SK-N-SH (cell line): ENCODE measurements around the gene KY. TPM values are rescaled to one million over a fixed set of nuclear protein-coding genes. Genes with fewer than 3 reads are reported as not detected.

Source experiments
- CTCF ChIA-PET: fragments of 300-600, 350-600 bp; formaldehyde crosslinking; extraction: SDS; loops from one replicate; lab custom pipeline; 2021; lab: Yijun Ruan, JAX
- POLR2A ChIA-PET: fragments of 350-600 bp; sonication (Branson Sonifier 250); formaldehyde crosslinking; extraction: SDS; loops from one replicate; lab custom pipeline; 2020; ENCODE audit warnings: antibody characterized with exemption, inconsistent platforms; lab: Yijun Ruan, JAX
- DNase-seq: peaks from one replicate; pipeline ENCODE4 v3.0.0; 2012
- H2AFZ ChIP-seq: fragments of 200-600 bp; sonication (generic); 2 replicates; pipeline ENCODE4 v1.8.1; 2016; ENCODE audit warnings: antibody characterized with exemption, mild to moderate bottlenecking, low read depth
- H3F3A ChIP-seq: fragments of 200-600 bp; sonication (generic); replicated peaks from 2 replicates; pipeline ENCODE3; 2016; ENCODE audit warnings: antibody characterized with exemption, mild to moderate bottlenecking; ENCODE audit not compliant: insufficient read depth
- H3K27ac ChIP-seq, 2 experiments: fragments of 200-500 bp in 1 of 2; fragments of 200-600 bp in 1 of 2; sonication (Bioruptor generic) in 1 of 2; sonication (generic), shearing (Covaris generic) in 1 of 2; 2 replicates each; pipeline versions ENCODE4 v1.5.1 to v1.6.1; 2014 to 2016; ENCODE audit warnings: low read depth in 2 of 2, inconsistent platforms in 1 of 2, low read length in 1 of 2, mild to moderate bottlenecking in 1 of 2, mixed read lengths in 1 of 2
- H3K27me3 ChIP-seq: fragments of 200-600 bp; sonication (generic), shearing (Covaris generic); 2 replicates; pipeline ENCODE4 v1.6.1; 2016; ENCODE audit warnings: mixed run types; ENCODE audit not compliant: insufficient read depth
- H3K36me3 ChIP-seq, 2 experiments: fragments of 200-500 bp in 1 of 2; fragments of 200-600 bp in 1 of 2; sonication (Bioruptor generic) in 1 of 2; sonication (generic) in 1 of 2; replicated peaks in 1 of 2; 2 replicates each; pipeline versions ENCODE3 to v1.5.1; 2014 to 2016; ENCODE audit warnings: low read length in 1 of 2, mild to moderate bottlenecking in 1 of 2; ENCODE audit not compliant: insufficient read depth in 2 of 2, control insufficient read depth in 1 of 2
- H3K4me1 ChIP-seq, 2 experiments: fragments of 200-500 bp in 1 of 2; fragments of 200-600 bp in 1 of 2; sonication (Bioruptor generic) in 1 of 2; sonication (generic), shearing (Covaris generic) in 1 of 2; 2 replicates each; pipeline versions ENCODE4 v1.5.1 to v1.6.1; 2014 to 2016; ENCODE audit warnings: low read depth in 1 of 2, low read length in 1 of 2, mixed run types in 1 of 2; ENCODE audit not compliant: insufficient read depth in 2 of 2, control insufficient read depth in 1 of 2
- H3K4me2 ChIP-seq: fragments of 200-600 bp; sonication (generic), shearing (Covaris generic); 2 replicates; pipeline ENCODE4 v1.6.1; 2017; ENCODE audit warnings: mixed run types
- H3K4me3 ChIP-seq, 2 experiments: fragments of 200-500 bp in 1 of 2; fragments of 200-600 bp in 1 of 2; sonication (Bioruptor generic) in 1 of 2; sonication (generic), shearing (Covaris generic) in 1 of 2; 2 replicates each; pipeline versions ENCODE4 v1.5.1 to v1.8.1; 2014 to 2016; ENCODE audit warnings: low read depth in 2 of 2, inconsistent platforms in 1 of 2, low read length in 1 of 2, mild to moderate bottlenecking in 1 of 2, mixed read lengths in 1 of 2, moderate library complexity in 1 of 2
- H3K79me2 ChIP-seq: fragments of 200-600 bp; sonication (generic); 2 replicates; pipeline ENCODE4 v1.8.1; 2017; ENCODE audit warnings: mild to moderate bottlenecking; ENCODE audit not compliant: insufficient read depth
- H3K9ac ChIP-seq: fragments of 200-600 bp; sonication (generic); 2 replicates; pipeline ENCODE4 v1.6.1; 2017; ENCODE audit warnings: mixed run types
- H3K9me2 ChIP-seq: fragments of 200-600 bp; sonication (generic); 2 replicates; pipeline ENCODE4 v1.6.1; 2017; ENCODE audit warnings: mixed run types
- H3K9me3 ChIP-seq: fragments of 200-600 bp; sonication (generic); 2 replicates; pipeline ENCODE4 v1.6.1; 2017; ENCODE audit warnings: mixed run types, mild to moderate bottlenecking, moderate library complexity
- H4K20me1 ChIP-seq: fragments of 200-600 bp; sonication (generic); 2 replicates; pipeline ENCODE4 v1.6.1; 2017; ENCODE audit warnings: mild to moderate bottlenecking, mixed run types; ENCODE audit not compliant: insufficient read depth
- EP300 ChIP-seq, 2 experiments: IDR thresholded peaks; 2 replicates each; pipeline versions ENCODE4 v1.4.0 to v1.6.1; 2012; ENCODE audit warnings: borderline replicate concordance in 1 of 2, low read depth in 1 of 2, low read length in 1 of 2
- EZH2phosphoT487 ChIP-seq: fragments of 200-600 bp; sonication (generic); IDR thresholded peaks from 2 replicates; pipeline ENCODE4 v1.6.1; 2017; ENCODE audit warnings: low read depth, mixed run types, mild to moderate bottlenecking, antibody characterized with exemption, moderate library complexity, borderline replicate concordance
- FOSL2 ChIP-seq: IDR thresholded peaks from 2 replicates; pipeline ENCODE4 v1.4.0; 2012; ENCODE audit warnings: low read depth, mild to moderate bottlenecking, moderate library complexity, borderline replicate concordance
- FOXJ3 ChIP-seq: sonication (generic); formaldehyde crosslinking; IDR thresholded peaks from 2 replicates; pipeline ENCODE4 v1.5.1; 2020; ENCODE audit warnings: mild to moderate bottlenecking, missing genetic modification reagents
- GATA2 ChIP-seq: sonication (generic); formaldehyde crosslinking; IDR thresholded peaks from 2 replicates; pipeline ENCODE4 v1.5.0; 2020; ENCODE audit warnings: mild to moderate bottlenecking, missing genetic modification reagents
- JUND ChIP-seq: IDR thresholded peaks from 2 replicates; pipeline ENCODE4 v1.4.0; 2012
- MEF2A ChIP-seq: IDR thresholded peaks from 2 replicates; pipeline ENCODE4 v1.4.0; 2012; ENCODE audit warnings: low read depth, borderline replicate concordance
- MXI1 ChIP-seq: IDR thresholded peaks from 2 replicates; pipeline ENCODE4 v1.6.1; 2012; ENCODE audit warnings: mild to moderate bottlenecking, low read depth, low read length, improper control_type of control experiment
- NRF1 ChIP-seq: IDR thresholded peaks from 2 replicates; pipeline ENCODE4 v1.6.1; 2012; ENCODE audit warnings: low read depth, mild to moderate bottlenecking, low read length
- RCOR1 ChIP-seq: fragments of 150-350 bp; IDR thresholded peaks from 2 replicates; pipeline ENCODE4 v1.6.1; 2017; ENCODE audit warnings: antibody characterized with exemption, low read length
- RXRA ChIP-seq: IDR thresholded peaks from 2 replicates; pipeline ENCODE4 v1.4.0; 2012; ENCODE audit warnings: low read depth, mild to moderate bottlenecking, borderline replicate concordance
- SMC3 ChIP-seq: IDR thresholded peaks from 2 replicates; pipeline ENCODE4 v1.6.1; 2012; ENCODE audit warnings: low read depth, low read length, improper control_type of control experiment
- WGBS: methylation state at CpG from one replicate; pipeline ENCODE4 v1.1.6; 2017; ENCODE audit warnings: low lambda C conversion rate; 5-methylcytosine and 5-hydroxymethylcytosine counted together
- polyA plus RNA-seq, 3 experiments: library from polyadenylated mRNA; depleted of rRNA; stranded (reverse); fragments of >200 nt; gene quantifications; 2 replicates each; pipeline ENCODE4 v1.2.3, GENCODE V29; 2012
- TF ChIP-seq, protein P1 (sequence below): IDR thresholded peaks from 2 replicates; pipeline ENCODE4 v1.4.0; 2012; ENCODE audit warnings: low read depth
- TF ChIP-seq, protein P2 (sequence below): IDR thresholded peaks from 2 replicates; pipeline ENCODE4 v1.4.0; 2012; ENCODE audit warnings: low read depth, borderline replicate concordance
- TF ChIP-seq, protein P3 (sequence below): IDR thresholded peaks from 2 replicates; pipeline ENCODE4; 2012

The KY gene
- polyA plus RNA-seq, 1 of the 3 experiments (the other 2 are of a cell fraction), result 2.4 TPM

DNA sequence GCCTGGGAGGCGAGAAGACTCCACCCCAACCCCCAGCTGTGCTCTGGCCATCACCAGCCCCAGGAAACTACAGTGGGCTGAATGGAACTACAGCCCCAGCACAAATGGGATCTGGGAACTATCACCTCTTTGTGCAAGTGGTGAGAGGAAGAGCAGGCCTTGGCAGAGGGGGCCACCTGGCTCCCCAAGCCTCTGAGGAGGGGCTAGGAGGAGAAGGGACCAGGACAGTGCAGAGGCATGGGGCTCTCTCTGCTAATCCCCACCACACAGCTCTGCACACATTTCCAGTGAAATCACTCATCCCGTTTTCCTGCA lies 31.6 kb downstream of the KY start:
- Histone ChIP-seq H3K4me3 (no peak overlapping the region), H3K27me3 (no peaks in the 10 kb centered on the region), H3K9me2 (no peaks in the 10 kb centered on the region), H3K4me1 (peaks cover 0 to 22% of the 10 kb centered on the region in 2 experiments; a peak in 1 of 4 replicates), H3K9me3 (no peaks in the 10 kb centered on the region), H4K20me1 (no peaks in the 10 kb centered on the region)
- POLR2A ChIA-PET, result no interaction called here
- TF ChIP-seq, protein P1, sequence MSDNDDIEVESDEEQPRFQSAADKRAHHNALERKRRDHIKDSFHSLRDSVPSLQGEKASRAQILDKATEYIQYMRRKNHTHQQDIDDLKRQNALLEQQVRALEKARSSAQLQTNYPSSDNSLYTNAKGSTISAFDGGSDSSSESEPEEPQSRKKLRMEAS, result no peak
- TF ChIP-seq NRF1 (no peak), EZH2phosphoT487 (no peak), SMC3 (no peak), FOXJ3 (CRISPR knock-in tag) (no peak), MEF2A (no peak), MXI1 (no peak), JUND (no peak), RCOR1 (no peak), EP300 (IDR thresholded peaks at IDR 0.05; ENCODE audit: borderline replicate concordance in 1 of 2, low read depth in 1 of 2, low read length in 1 of 2) (no peak), FOSL2 (no peak), RXRA (no peak)
- TF ChIP-seq, protein P2, sequence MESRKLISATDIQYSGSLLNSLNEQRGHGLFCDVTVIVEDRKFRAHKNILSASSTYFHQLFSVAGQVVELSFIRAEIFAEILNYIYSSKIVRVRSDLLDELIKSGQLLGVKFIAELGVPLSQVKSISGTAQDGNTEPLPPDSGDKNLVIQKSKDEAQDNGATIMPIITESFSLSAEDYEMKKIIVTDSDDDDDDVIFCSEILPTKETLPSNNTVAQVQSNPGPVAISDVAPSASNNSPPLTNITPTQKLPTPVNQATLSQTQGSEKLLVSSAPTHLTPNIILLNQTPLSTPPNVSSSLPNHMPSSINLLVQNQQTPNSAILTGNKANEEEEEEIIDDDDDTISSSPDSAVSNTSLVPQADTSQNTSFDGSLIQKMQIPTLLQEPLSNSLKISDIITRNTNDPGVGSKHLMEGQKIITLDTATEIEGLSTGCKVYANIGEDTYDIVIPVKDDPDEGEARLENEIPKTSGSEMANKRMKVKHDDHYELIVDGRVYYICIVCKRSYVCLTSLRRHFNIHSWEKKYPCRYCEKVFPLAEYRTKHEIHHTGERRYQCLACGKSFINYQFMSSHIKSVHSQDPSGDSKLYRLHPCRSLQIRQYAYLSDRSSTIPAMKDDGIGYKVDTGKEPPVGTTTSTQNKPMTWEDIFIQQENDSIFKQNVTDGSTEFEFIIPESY, result no peak
- TF ChIP-seq, protein P3, sequence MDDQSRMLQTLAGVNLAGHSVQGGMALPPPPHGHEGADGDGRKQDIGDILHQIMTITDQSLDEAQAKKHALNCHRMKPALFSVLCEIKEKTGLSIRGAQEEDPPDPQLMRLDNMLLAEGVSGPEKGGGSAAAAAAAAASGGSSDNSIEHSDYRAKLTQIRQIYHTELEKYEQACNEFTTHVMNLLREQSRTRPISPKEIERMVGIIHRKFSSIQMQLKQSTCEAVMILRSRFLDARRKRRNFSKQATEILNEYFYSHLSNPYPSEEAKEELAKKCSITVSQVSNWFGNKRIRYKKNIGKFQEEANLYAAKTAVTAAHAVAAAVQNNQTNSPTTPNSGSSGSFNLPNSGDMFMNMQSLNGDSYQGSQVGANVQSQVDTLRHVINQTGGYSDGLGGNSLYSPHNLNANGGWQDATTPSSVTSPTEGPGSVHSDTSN, result no peak
- TF ChIP-seq, all 33 proteins: peak for 0
- no peak overlapping the region for H2AFZ ChIP-seq
- WGBS, result 65% methylated on average over 2 of the region's 2 CpGs
- no peaks in the 10 kb centered on the region for H3F3A ChIP-seq
- DNase-seq, result no peak
- no peaks in the 10 kb centered on the region for H3K36me3 ChIP-seq
- H3K9ac ChIP-seq, result no peak overlapping the region
- H3K79me2 ChIP-seq, result no peaks in the 10 kb centered on the region
- H3K4me2 ChIP-seq, result no peak overlapping the region
- CTCF ChIA-PET, result interaction anchor here (0.8 to 8.0 kb wide), 4 partner anchors 11 to 136 kb away, joined by 3 to 55 read pairs (median 3); no protein-coding TSS in a partner anchor
- H3K27ac ChIP-seq, result peak overlapping the region in 1 of 2 experiments; percentile 58; a peak in 1 of 4 replicates

DNA sequence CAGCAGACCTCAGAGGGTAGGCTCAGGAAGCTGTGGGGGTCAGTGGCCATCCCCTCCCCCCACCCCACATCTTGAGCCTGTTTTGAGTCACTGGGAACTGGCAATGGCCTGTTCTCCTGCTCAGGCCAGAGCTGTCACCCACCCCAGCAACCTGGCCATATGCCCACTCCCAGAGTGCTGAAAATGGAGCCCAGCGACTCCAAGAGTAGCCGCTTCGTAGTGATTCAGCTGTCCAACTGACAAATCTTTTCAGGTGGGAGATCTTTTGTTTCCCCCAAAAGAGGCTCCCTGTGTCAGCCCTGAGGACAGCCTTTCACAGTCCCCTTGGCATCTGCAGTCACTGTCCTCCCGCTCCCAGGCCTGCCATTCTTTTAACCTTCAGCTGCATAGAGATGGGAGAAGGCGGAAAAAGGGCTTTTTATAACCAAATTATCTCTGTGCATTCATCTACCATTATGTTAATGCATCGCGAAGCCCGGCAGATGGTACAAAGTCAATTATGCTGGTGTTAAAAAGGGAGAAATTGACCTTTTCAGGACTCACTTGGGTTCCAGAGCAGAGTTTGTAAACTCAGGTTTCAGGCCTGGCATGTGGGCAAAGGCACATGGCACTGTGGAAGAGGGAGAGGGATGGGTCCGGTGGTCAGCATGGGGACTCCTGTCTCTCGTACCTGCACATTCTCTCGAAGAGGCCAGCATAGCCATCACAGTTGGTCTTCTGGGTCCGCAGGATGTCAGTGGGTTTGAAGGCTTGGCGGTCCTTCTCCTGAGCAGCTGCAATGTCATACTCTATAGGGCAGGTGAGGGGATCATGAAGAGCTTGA lies 32.1 kb downstream of the KY start:
- H2AFZ ChIP-seq, result no peak overlapping the region
- peak overlapping the region in 1 of 2 experiments; percentile 66; a peak in 2 of 4 replicates for H3K27ac ChIP-seq
- no peak overlapping the region for H3K9ac ChIP-seq
- DNase-seq, result peak; percentile 47
- no peaks in the 10 kb centered on the region for H3K9me3 ChIP-seq
- no peaks in the 10 kb centered on the region for H3K79me2 ChIP-seq
- H3K9me2 ChIP-seq, result no peaks in the 10 kb centered on the region
- H3K36me3 ChIP-seq, result no peaks in the 10 kb centered on the region
- ChIA-PET CTCF (interaction anchor here (0.8 to 8.0 kb wide), 5 partner anchors 10 to 137 kb away, joined by 3 to 55 read pairs (median 3); no protein-coding TSS in a partner anchor), POLR2A (no interaction called here)
- no peaks in the 10 kb centered on the region for H3K27me3 ChIP-seq
- H3F3A ChIP-seq, result no peaks in the 10 kb centered on the region
- H4K20me1 ChIP-seq, result no peaks in the 10 kb centered on the region
- H3K4me2 ChIP-seq, result no peak overlapping the region
- TF ChIP-seq EZH2phosphoT487 (no peak), GATA2 (CRISPR knock-in tag) (0 out of 2 replicates have a peak, but pooled peaks have one; percentile 13)
- no peak overlapping the region for H3K4me3 ChIP-seq
- peaks cover 0 to 22% of the 10 kb centered on the region in 2 experiments; a peak in 1 of 4 replicates for H3K4me1 ChIP-seq
- WGBS, result 87% methylated on average over 9 of the region's 13 CpGs
